Mucosa of gallbladder (tissue), 1 donor: ENCODE results near the gene RAB10. TPM values are rescaled to one million over a fixed set of nuclear protein-coding genes. Genes with fewer than 3 reads are reported as not detected.
A peak's percentile ranks its signal among the peaks of the same experiment; 100 is the strongest.
"Not testable (repeated sequence)": the region's sequence is repeated elsewhere in the genome, so short reads cannot be mapped to it uniquely, and the experiment has no call there.

Experiments
- DNase-seq: peaks from one replicate; pipeline ENCODE4 v3.0.0-alpha.2; 2020; ENCODE audit warnings: low spot score
- total RNA-seq: library from RNA; stranded (reverse); gene quantifications from one replicate; pipeline ENCODE4 v1.2.1, GENCODE V29; 2021
- donor health status: DM: no; HTN: no; CAD: no.

Gene RAB10
- total RNA-seq, 1 donor from 2014 or later = 173 TPM

GRCh38 chr2:26157580-26157979, 123.7 kb downstream of the RAB10 start:
- DNase-seq = no peak

- no peak for DNase-seq
These were observed 128.0 kb downstream of the RAB10 start for GRCh38 chr2:26161926-26162325.

GRCh38 chr2:26162963-26163362, 129.1 kb downstream of the RAB10 start:
- DNase-seq = no peak

GRCh38 chr2:26164231-26164630, 130.3 kb downstream of the RAB10 start:
- DNase-seq = peak; percentile 38

GRCh38 chr2:26164641-26165211, 130.8 kb downstream of the RAB10 start:
- DNase-seq = no peak

GRCh38 chr2:26165403-26165802, 131.5 kb downstream of the RAB10 start:
- DNase-seq = no peak

GRCh38 chr2:26166541-26166940, 132.7 kb downstream of the RAB10 start:
- DNase-seq = not testable (repeated sequence)

- no peak for DNase-seq
These were observed 134.9 kb downstream of the RAB10 start for GRCh38 chr2:26168785-26169184.

- no peak for DNase-seq
These were observed 135.3 kb downstream of the RAB10 start for GRCh38 chr2:26169226-26169625.

GRCh38 chr2:26169681-26170414, 136.0 kb downstream of the RAB10 start:
- DNase-seq = no peak

- no peak for DNase-seq
These were observed 136.9 kb downstream of the RAB10 start for GRCh38 chr2:26170795-26171194.

GRCh38 chr2:26172189-26172870, 138.4 kb downstream of the RAB10 start:
- no peak for DNase-seq

- DNase-seq = no peak
These were observed 139.2 kb downstream of the RAB10 start, which contains the start of gene GAREM2 for GRCh38 chr2:26172871-26173775. TSS of gene GAREM2 (plus strand) at chr2:26173088. CDS start at chr2:26173221, 133 bp downstream.

GRCh38 chr2:26173776-26174482, 140.0 kb downstream of the RAB10 start:
- DNase-seq = no peak

- DNase-seq = no peak
These were observed 141.0 kb downstream of the RAB10 start for GRCh38 chr2:26174691-26175465.

GRCh38 chr2:26175466-26176278, 141.8 kb downstream of the RAB10 start:
- DNase-seq = no peak

- DNase-seq = no peak
These were observed 142.4 kb downstream of the RAB10 start for GRCh38 chr2:26176279-26176615.

GRCh38 chr2:26177122-26177521, 143.2 kb downstream of the RAB10 start:
- no peak for DNase-seq

GRCh38 chr2:26178246-26178645, 144.4 kb downstream of the RAB10 start:
- DNase-seq = no peak
